ENCODE data around the gene SVIL.

Gene SVIL

GRCh38 chr10:29420744-29421143 lies 214.0 kb downstream of the SVIL start:
- CTCF ChIA-PET: interaction anchor here (1.1 to 2.4 kb wide), 6 partner anchors 9 to 756 kb away, joined by 3 to 9 read pairs (median 4); no protein-coding TSS in a partner anchor
- TF ChIP-seq CTCF (IDR thresholded peaks at IDR 0.05; ENCODE audit: insufficient read depth, low read length, missing control alignments): no peak
- POLR2A ChIA-PET: interaction anchor here (0.6 kb wide), 1 partner anchor 615 kb away, joined by 4 read pairs; no protein-coding TSS in a partner anchor
- no peak overlapping the region for H3K4me3 ChIP-seq (ENCODE audit: low read depth, low read length)
- DNase-seq (ENCODE audit: low read depth, low spot score): no peak

GRCh38 chr10:29417324-29417723 lies 217.4 kb downstream of the SVIL start:
- CTCF ChIA-PET: interaction anchor here (1.7 kb wide), 1 partner anchor 24 kb away, joined by 6 read pairs; no protein-coding TSS in a partner anchor
- TF ChIP-seq CTCF (IDR thresholded peaks at IDR 0.05; ENCODE audit: insufficient read depth, low read length, missing control alignments): no peak
- no peak overlapping the region for H3K4me3 ChIP-seq (ENCODE audit: low read depth, low read length)
- POLR2A ChIA-PET: no interaction called here
- no peak for DNase-seq (ENCODE audit: low read depth, low spot score)

- ChIA-PET POLR2A (no interaction called here), CTCF (interaction anchor here (1.7 kb wide), 1 partner anchor 23 kb away, joined by 6 read pairs; no protein-coding TSS in a partner anchor)
- no peak for DNase-seq (ENCODE audit: low read depth, low spot score)
- no peak for TF ChIP-seq CTCF (IDR thresholded peaks at IDR 0.05; ENCODE audit: insufficient read depth, low read length, missing control alignments)
- no peak overlapping the region for H3K4me3 ChIP-seq (ENCODE audit: low read depth, low read length)
Observed at GRCh38 chr10:29415876-29416275, 218.9 kb downstream of the SVIL start.

GRCh38 chr10:29414501-29414900 lies 220.3 kb downstream of the SVIL start:
- ChIA-PET POLR2A (no interaction called here), CTCF (interaction anchor here (1.0 kb wide), 1 partner anchor 22 kb away, joined by 3 read pairs; no protein-coding TSS in a partner anchor)
- no peak for TF ChIP-seq CTCF (IDR thresholded peaks at IDR 0.05; ENCODE audit: insufficient read depth, low read length, missing control alignments)
- no peak overlapping the region for H3K4me3 ChIP-seq (ENCODE audit: low read depth, low read length)
- no peak for DNase-seq (ENCODE audit: low read depth, low spot score)

GRCh38 chr10:29412485-29412884 lies 222.3 kb downstream of the SVIL start:
- DNase-seq (ENCODE audit: low read depth, low spot score): no peak
- CTCF ChIA-PET: interaction anchor here (0.9 to 6.3 kb wide), 4 partner anchors 22 to 84 kb away, joined by 3 to 76 read pairs (median 6); no protein-coding TSS in a partner anchor
- POLR2A ChIA-PET: no interaction called here
- H3K4me3 ChIP-seq (ENCODE audit: low read depth, low read length): no peak overlapping the region
- TF ChIP-seq CTCF (IDR thresholded peaks at IDR 0.05; ENCODE audit: insufficient read depth, low read length, missing control alignments): no peak

- CTCF ChIA-PET: interaction anchor here (0.8 to 6.3 kb wide), 5 partner anchors 21 to 84 kb away, joined by 3 to 76 read pairs (median 5); no protein-coding TSS in a partner anchor
- no peak for TF ChIP-seq CTCF (IDR thresholded peaks at IDR 0.05; ENCODE audit: insufficient read depth, low read length, missing control alignments)
- no peak for DNase-seq (ENCODE audit: low read depth, low spot score)
- no peak overlapping the region for H3K4me3 ChIP-seq (ENCODE audit: low read depth, low read length)
- POLR2A ChIA-PET: no interaction called here
Observed at GRCh38 chr10:29411666-29412315, 223.0 kb downstream of the SVIL start.

All from AG04449 (cell line).